GM23338 (cell line): Measurements from ENCODE around the gene IQSEC3. TPM values are rescaled to one million over a fixed set of nuclear protein-coding genes. Genes with fewer than 3 reads are reported as not detected.

ENCODE experiments used
- ATAC-seq: fragments of 200-7000 bp; cut with Tn5 transposase; 3 replicates; pipeline ENCODE4 v1.9.1; 2020
- DNase-seq: peaks from one replicate; pipeline ENCODE4 v3.0.0-alpha.2; 2015; ENCODE audit warnings: low spot score
- H2AFZ ChIP-seq: fragments of 200-600 bp; sonication (generic); 2 replicates; pipeline ENCODE4 v1.8.0; 2016; ENCODE audit warnings: antibody characterized with exemption, mild to moderate bottlenecking, moderate library complexity
- H3F3A ChIP-seq: fragments of 200-600 bp; sonication (generic); replicated peaks from 2 replicates; pipeline ENCODE4 v1.8.0; 2017; ENCODE audit warnings: antibody characterized with exemption, mixed run types, low read depth
- H3K27ac ChIP-seq: fragments of 200-600 bp; sonication (generic); 2 replicates; pipeline ENCODE4 v1.6.1; 2016; ENCODE audit warnings: low read depth
- H3K27me3 ChIP-seq: fragments of 200-600 bp; sonication (generic); 2 replicates; pipeline ENCODE4 v1.8.0; 2016; ENCODE audit warnings: mild to moderate bottlenecking, mixed run types, moderate library complexity; ENCODE audit not compliant: insufficient read depth
- H3K36me3 ChIP-seq: fragments of 200-600 bp; sonication (generic); 2 replicates; pipeline ENCODE4 v1.8.0; 2016; ENCODE audit warnings: mild to moderate bottlenecking; ENCODE audit not compliant: insufficient read depth
- H3K4me1 ChIP-seq: fragments of 200-600 bp; sonication (generic); 2 replicates; pipeline ENCODE4 v1.8.0; 2016; ENCODE audit warnings: mild to moderate bottlenecking, moderate library complexity; ENCODE audit not compliant: insufficient read depth
- H3K4me2 ChIP-seq: fragments of 200-600 bp; sonication (generic); 2 replicates; pipeline ENCODE4 v1.7.1; 2017; ENCODE audit warnings: mixed run types
- H3K4me3 ChIP-seq: fragments of 200-600 bp; sonication (generic); 2 replicates; pipeline ENCODE4 v1.6.1; 2016; ENCODE audit warnings: mixed run types
- H3K79me2 ChIP-seq: fragments of 200-600 bp; sonication (generic); replicated peaks from 2 replicates; pipeline ENCODE4 v1.8.0; 2017; ENCODE audit warnings: mild to moderate bottlenecking; ENCODE audit not compliant: insufficient read depth
- H3K9me2 ChIP-seq: fragments of 200-600 bp; sonication (generic); 2 replicates; pipeline ENCODE4 v1.8.0; 2017; ENCODE audit not compliant: insufficient read depth
- H4K20me1 ChIP-seq: fragments of 200-600 bp; sonication (generic); replicated peaks from 2 replicates; pipeline ENCODE4 v1.8.0; 2017; ENCODE audit warnings: mild to moderate bottlenecking; ENCODE audit not compliant: insufficient read depth
- H3K27ac Mint-ChIP-seq: 2 replicates; pipeline ENCODE4 v1.8.0; 2020; ENCODE audit warnings: inconsistent platforms, mild to moderate bottlenecking, moderate library complexity, mixed read lengths
- H3K27me3 Mint-ChIP-seq: 3 replicates; pipeline ENCODE4 v1.8.0; 2022; ENCODE audit warnings: low read depth, mild to moderate bottlenecking, moderate library complexity, mixed read lengths, inconsistent platforms; ENCODE audit not compliant: insufficient read depth, poor library complexity
- H3K36me3 Mint-ChIP-seq: 3 replicates; pipeline ENCODE4 v1.8.0; 2021; ENCODE audit warnings: low read depth, mild to moderate bottlenecking, inconsistent platforms, moderate library complexity, mixed read lengths
- H3K4me1 Mint-ChIP-seq: 3 replicates; pipeline ENCODE4 v1.8.0; 2020; ENCODE audit warnings: mild to moderate bottlenecking, inconsistent platforms, mixed read lengths
- H3K4me3 Mint-ChIP-seq: 3 replicates; pipeline ENCODE4 v1.8.0; 2021; ENCODE audit warnings: moderate library complexity, mild to moderate bottlenecking, inconsistent platforms, mixed read lengths
- H3K9me3 Mint-ChIP-seq: 3 replicates; pipeline ENCODE4 v1.8.0; 2020; ENCODE audit warnings: moderate library complexity, mild to moderate bottlenecking, inconsistent platforms, mixed read lengths
- CREB1 ChIP-seq: fragments of 250-450 bp; sonication (Bioruptor Pico); IDR thresholded peaks from 2 replicates; pipeline ENCODE4 v1.5.0; 2020; ENCODE audit warnings: low read depth, mild to moderate bottlenecking, moderate library complexity
- CTCF ChIP-seq, 2 experiments: fragments of 200-600 bp in 1 of 2; sonication (generic) in 1 of 2; conservative IDR thresholded peaks; 2 replicates each; pipeline versions ENCODE4 v1.5.1 to v1.6.1; 2016 to 2017; ENCODE audit warnings: antibody characterized with exemption in 2 of 2, low read depth in 2 of 2, mild to moderate bottlenecking in 2 of 2, moderate library complexity in 1 of 2
- ETS1 ChIP-seq: IDR thresholded peaks from 2 replicates; pipeline ENCODE4 v1.6.1; 2016; ENCODE audit warnings: antibody characterized with exemption
- EZH2phosphoT487 ChIP-seq: fragments of 200-600 bp; sonication (generic); IDR thresholded peaks from one replicate; pipeline ENCODE4 v1.8.1; 2018; ENCODE audit warnings: antibody characterized with exemption; ENCODE audit not compliant: unreplicated experiment
- JUNB ChIP-seq: IDR thresholded peaks from one replicate; pipeline ENCODE4 v1.6.1; 2016; ENCODE audit warnings: antibody characterized with exemption; ENCODE audit not compliant: unreplicated experiment
- POLR2AphosphoS5 ChIP-seq: IDR thresholded peaks from 2 replicates; pipeline ENCODE4 v1.6.1; 2016; ENCODE audit warnings: antibody characterized with exemption, low read depth
- STAT1 ChIP-seq: IDR thresholded peaks from one replicate; pipeline ENCODE4 v1.6.1; 2016; ENCODE audit warnings: antibody characterized with exemption; ENCODE audit not compliant: unreplicated experiment
- ZNF114 ChIP-seq: fragments of 250-450 bp; sonication (Bioruptor Pico); IDR thresholded peaks from 2 replicates; pipeline ENCODE4 v1.5.0; 2020; ENCODE audit warnings: mild to moderate bottlenecking, moderate library complexity
- ZNF331 ChIP-seq: fragments of 250-450 bp; sonication (Bioruptor Pico); IDR thresholded peaks from 2 replicates; pipeline ENCODE4 v1.5.0; 2020; ENCODE audit warnings: low read depth, mild to moderate bottlenecking, moderate library complexity
- ZNF462 ChIP-seq: fragments of 250-450 bp; sonication (Bioruptor Pico); IDR thresholded peaks from 2 replicates; pipeline ENCODE4 v1.5.0; 2020; ENCODE audit warnings: mild to moderate bottlenecking, moderate library complexity
- polyA plus RNA-seq: library from polyadenylated mRNA; unstranded; fragments of >200 nt; fragmentation: Nextera tagmentation; extraction: Ambion mirVana; gene quantifications from 2 replicates; pipeline ENCODE4 v1.2.1, GENCODE V29; 2016
- total RNA-seq: library from RNA; depleted of rRNA; stranded (reverse); fragments of >200 nt; shearing (Covaris generic); gene quantifications from 2 replicates; pipeline ENCODE4 v1.2.3, GENCODE V29; 2014

Gene IQSEC3
- total and polyA plus RNA-seq, 2 experiments from 2014 or later: 2.1 to 3.6 TPM

- H3K4me1 ChIP-seq: peaks cover 4% of the 10 kb centered on the region; the same call in 1 of the 2 replicates
- Mint-ChIP-seq H3K27ac (no peak overlapping the region), H3K4me3 (no peak overlapping the region), H3K27me3 (peaks cover 15% of the 10 kb centered on the region), H3K9me3 (peaks cover 6% of the 10 kb centered on the region; the same call in 2 of the 3 replicates), H3K4me1 (peaks cover 5% of the 10 kb centered on the region; the same call in 2 of the 3 replicates), H3K36me3 (no peaks in the 10 kb centered on the region)
- H3K4me2 ChIP-seq: no peak overlapping the region
- no peaks in the 10 kb centered on the region for H3K36me3 ChIP-seq
- ATAC-seq (no peak), DNase-seq (no peak)
- no peaks in the 10 kb centered on the region for H3K79me2 ChIP-seq
- no peaks in the 10 kb centered on the region for H4K20me1 ChIP-seq
- peaks cover 16% of the 10 kb centered on the region; the same call in 1 of the 2 replicates for H3K27me3 ChIP-seq
- no peaks in the 10 kb centered on the region for H3K9me2 ChIP-seq
- H3K4me3 ChIP-seq: no peak overlapping the region
- no peak overlapping the region for H2AFZ ChIP-seq
- no peak overlapping the region for H3K27ac ChIP-seq
- TF ChIP-seq ETS1: no peak
- TF ChIP-seq POLR2AphosphoS5: no peak
- no peak for TF ChIP-seq ZNF331
- no peak for TF ChIP-seq CTCF (conservative IDR thresholded peaks at IDR 0.05; ENCODE audit: low read depth in 2 of 2)
- TF ChIP-seq STAT1: no peak
- H3F3A ChIP-seq: no peaks in the 10 kb centered on the region
Measured at GRCh38 chr12:193261-193660, 126.7 kb downstream of the IQSEC3 start.

GRCh38 chr12:194276-194675 is 127.7 kb downstream of the IQSEC3 start:
- Histone ChIP-seq H3K79me2 (no peaks in the 10 kb centered on the region), H3F3A (no peaks in the 10 kb centered on the region), H3K36me3 (no peaks in the 10 kb centered on the region), H4K20me1 (no peaks in the 10 kb centered on the region), H3K4me1 (peaks cover 5% of the 10 kb centered on the region), H3K9me2 (no peaks in the 10 kb centered on the region), H3K27ac (no peak overlapping the region), H3K4me2 (no peak overlapping the region), H3K27me3 (peaks cover 10% of the 10 kb centered on the region; the same call in 1 of the 2 replicates), H2AFZ (no peak overlapping the region), H3K4me3 (no peak overlapping the region)
- Mint-ChIP-seq H3K36me3 (no peaks in the 10 kb centered on the region), H3K27me3 (peaks cover 7% of the 10 kb centered on the region), H3K27ac (no peak overlapping the region), H3K9me3 (peaks cover 6% of the 10 kb centered on the region; the same call in 2 of the 3 replicates), H3K4me1 (peaks cover 3% of the 10 kb centered on the region; the same call in 2 of the 3 replicates), H3K4me3 (no peak overlapping the region)
- DNase-seq (no peak), ATAC-seq (no peak)
- TF ChIP-seq POLR2AphosphoS5 (no peak), JUNB (no peak), CREB1 (CRISPR knock-in tag) (no peak), STAT1 (no peak), ZNF114 (CRISPR knock-in tag) (no peak), ZNF331 (no peak), EZH2phosphoT487 (no peak), CTCF (conservative IDR thresholded peaks at IDR 0.05; ENCODE audit: low read depth in 2 of 2) (no peak), ZNF462 (CRISPR knock-in tag) (no peak)
